ENCODE measurements around the gene PRMT3.
"Not testable (repeated sequence)": the region's sequence is repeated elsewhere in the genome, so short reads cannot be mapped to it uniquely, and the experiment has no call there.

Gene PRMT3

DNA sequence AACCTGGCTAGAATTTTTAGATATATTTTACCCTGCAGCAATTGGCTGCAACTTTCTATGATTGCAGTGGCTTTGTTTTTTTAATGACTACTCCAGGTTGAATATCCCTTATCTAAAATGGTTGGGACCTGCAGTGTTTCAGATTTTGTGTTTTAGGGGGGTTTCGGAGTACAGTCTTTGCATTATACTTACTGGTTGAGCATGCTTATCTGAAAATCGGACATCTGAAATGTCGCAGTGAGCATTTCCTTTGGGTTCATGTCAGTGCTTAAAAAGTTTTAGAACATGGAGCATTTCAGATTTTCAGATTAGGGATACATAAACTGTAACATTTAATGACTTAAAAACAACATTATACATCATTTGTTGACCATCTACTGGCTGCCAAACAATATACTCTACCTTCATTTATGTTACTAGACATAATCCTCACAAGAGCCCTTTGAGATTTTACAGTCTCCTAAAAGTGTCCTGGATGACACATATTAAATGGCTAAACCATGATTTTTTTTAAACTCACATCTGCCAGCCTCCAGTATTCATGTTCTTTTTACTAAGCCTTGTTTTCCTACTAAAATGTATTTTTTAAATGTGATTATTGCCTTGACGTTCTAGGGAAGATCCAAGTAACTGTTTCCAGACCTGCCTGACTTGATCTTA, 66.3 kb downstream of the PRMT3 start:
- in situ Hi-C loops (cut with MboI; ENCODE audit: low sequenced_read_pairs): no loop called here

DNA sequence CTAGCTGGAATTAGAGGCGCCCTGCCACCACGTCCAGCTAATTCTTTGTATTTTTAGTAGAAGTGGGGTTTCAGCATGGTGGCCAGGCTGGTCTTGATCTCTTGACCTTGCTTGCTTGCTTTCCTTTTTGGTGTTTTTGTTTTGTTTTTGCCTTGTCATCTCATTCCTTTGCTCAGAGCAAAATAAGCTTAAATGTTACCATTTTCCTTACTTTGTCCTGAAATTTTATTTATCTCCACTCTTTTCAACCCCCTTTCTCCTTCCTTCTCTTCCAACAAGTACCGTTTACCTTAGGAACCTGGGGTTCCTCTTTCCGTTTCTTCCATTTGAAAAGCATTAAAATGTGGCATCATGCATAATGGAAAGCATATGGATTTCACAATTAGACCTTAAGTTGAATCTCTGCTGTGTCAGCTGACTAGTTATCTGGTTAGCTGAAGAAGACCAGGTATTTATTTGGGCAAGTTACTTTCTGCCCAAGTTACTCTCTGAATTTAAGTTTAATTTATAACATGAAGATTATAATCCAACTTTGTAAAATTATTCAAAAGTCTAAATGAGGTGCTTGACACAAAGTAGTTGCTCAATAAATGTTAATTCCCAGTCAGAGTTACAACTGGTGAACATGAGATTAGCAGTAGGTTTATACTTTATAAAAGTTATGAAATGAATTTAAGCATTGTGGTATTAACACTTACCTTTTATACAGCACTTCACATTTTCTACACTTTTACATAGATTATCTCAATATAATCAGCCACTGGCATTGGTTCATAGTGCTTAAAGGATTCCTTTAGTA, 69.7 kb downstream of the PRMT3 start:
- in situ Hi-C loops (cut with MboI; ENCODE audit: low sequenced_read_pairs): no loop called here

DNA sequence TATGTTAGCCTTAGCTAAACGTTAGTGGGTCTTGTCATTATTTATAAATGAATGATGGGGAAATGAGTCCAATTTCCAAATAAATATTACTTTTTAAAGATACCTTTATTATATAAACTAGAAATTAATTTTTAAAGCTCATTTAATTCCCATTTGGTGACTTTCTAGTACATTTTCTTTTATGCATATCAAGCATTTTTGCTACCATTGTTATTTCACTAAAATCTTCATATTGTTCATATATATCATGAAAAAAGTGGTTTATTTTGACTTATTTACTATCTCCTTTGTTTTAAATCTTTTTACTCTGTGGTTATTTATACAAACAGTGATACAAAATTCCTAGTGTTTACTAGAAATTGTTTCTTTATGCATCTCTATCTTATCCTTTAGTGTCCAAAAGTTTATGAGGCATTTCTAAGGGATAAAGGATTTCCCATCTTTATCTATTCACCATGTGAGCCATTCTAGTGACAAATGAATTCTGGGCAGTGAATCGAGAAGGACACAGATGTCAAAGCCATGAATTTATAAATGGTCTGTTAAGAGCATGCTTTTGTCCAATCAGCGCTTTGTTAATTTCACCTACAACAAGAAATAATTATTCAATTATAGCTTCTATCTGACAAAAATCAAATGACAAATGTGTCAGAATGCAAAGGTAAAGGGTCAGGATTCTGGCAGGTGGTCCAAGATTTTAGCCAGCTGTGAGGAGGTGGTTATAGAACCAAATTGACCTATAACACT, 70.6 kb downstream of the PRMT3 start:
- in situ Hi-C loops (cut with MboI; ENCODE audit: low sequenced_read_pairs): no loop called here

DNA sequence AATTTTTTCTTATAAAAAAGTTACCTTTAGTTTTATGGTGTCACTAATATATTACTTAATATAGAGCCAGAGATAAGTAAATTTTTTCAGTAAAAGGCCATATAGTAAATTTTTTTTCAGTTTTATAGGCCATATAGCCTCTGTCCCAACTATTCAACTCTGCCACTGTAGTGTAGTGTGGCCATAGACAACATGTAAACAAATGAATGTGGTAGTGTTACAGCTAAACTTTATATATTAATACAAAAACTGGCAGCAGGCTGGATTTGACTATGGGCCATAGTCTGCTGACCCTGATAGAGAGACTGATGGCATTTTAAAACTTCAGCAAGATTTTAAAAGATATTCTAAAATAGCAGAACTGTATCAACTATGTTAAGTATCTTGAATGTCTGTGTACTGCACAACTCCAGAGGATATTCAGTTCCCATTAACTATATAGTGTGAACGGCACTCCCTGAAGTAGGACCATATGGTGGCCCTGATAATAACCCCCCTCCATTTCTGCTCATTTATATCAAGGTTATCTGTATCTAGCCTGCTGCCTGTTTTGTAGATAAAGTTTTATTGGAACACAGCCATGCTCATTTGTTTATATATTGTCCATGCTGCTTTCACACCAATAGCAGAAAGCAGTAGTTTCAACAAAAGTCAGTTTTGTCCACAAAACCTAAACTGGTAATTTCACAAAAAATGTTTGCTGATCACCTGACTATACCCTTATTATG, 71.6 kb downstream of the PRMT3 start:
- in situ Hi-C loops (cut with MboI; ENCODE audit: low sequenced_read_pairs): no loop called here

DNA sequence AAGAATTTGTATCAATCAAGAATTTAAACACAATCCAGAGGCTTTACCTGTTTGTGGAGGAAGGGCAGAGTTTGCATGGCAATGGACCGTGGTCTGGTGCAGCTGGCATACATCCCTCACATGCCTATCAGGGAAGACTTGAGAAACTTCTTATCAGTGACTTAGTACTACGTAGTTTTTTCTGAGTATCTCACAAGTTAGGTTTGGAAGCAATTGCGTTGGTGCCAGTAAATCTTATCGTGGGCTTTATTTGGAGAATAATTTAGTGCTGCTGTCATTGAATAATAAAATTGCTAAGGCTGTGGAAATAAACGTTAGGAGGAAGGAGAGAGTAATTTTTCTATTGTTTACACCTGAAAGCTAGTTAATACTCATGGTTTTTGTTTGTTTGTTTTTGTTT, 72.3 kb downstream of the PRMT3 start:
- in situ Hi-C loops (cut with MboI; ENCODE audit: low sequenced_read_pairs): no loop called here

DNA sequence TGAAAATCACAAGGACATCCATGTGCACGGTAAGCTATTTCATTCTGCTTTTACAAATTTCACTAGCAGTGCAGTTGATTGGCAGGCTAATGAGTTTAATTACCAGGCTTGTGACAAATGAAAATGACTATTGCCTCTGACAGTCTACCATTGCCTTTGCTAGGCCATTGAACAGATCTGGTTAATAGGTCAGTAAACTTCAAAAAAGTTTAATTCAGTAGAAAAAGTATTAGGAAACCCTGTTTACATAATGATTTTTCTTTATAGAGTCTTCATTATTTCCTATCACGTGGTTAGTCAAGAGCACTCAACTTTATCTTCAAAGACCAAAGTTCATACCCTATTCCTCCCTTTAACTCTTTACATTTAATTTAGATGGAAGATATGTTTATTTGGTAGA, 77.0 kb downstream of the PRMT3 start:
- in situ Hi-C loops (cut with MboI; ENCODE audit: low sequenced_read_pairs): no loop called here

DNA sequence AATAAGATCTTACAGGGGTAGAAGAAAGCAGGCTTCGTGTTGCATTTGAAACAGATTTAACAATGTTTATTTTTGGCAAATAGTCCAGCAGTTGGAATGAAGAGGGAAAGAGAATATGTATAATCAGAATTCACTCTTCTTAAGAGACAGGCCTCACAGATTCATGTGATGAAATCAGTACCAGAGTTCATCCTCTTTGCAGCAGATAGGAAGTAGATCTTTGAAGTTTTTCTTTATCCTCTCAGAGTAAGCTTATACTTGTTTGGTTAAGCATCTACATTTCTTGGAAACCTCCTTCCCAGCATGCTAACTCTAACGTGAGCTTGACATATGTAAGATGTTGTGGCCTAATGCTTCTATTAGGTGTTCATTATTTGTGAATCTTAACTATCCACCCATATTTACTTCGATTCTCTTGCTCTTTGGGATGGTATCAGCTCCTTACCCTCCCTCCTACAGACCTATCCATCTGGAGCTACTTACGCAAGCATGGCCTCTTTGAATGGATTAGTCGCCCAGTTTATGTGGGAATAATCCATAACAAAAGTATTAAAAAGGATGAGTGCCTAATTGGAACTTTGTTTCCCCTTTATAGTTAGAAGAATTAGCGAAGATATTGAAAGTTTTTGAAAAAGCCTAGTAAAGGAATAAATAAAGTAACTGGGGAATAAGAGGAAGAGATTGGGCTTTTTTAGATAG, 80.1 kb downstream of the PRMT3 start:
- in situ Hi-C loops (cut with MboI; ENCODE audit: low sequenced_read_pairs): no loop called here

DNA sequence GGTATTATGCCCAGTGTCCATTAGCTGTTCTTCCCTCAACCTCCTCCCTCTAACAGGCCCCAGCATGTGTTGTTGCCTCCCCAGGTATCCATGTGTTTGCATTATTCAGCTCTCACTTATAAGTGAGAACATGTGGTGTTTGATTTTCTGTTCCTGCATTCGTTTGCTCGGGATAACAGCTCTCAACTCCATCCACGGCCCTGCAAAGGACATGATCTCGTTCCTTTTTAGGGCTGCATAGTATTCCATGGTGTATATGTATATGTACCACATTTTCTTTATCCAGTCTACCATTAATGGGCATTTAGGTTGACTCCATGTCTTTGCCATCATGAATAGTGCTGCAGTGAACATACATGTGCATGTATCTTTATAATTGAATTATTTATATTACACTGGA, 82.8 kb downstream of the PRMT3 start:
- in situ Hi-C loops (cut with MboI; ENCODE audit: low sequenced_read_pairs): no loop called here

DNA sequence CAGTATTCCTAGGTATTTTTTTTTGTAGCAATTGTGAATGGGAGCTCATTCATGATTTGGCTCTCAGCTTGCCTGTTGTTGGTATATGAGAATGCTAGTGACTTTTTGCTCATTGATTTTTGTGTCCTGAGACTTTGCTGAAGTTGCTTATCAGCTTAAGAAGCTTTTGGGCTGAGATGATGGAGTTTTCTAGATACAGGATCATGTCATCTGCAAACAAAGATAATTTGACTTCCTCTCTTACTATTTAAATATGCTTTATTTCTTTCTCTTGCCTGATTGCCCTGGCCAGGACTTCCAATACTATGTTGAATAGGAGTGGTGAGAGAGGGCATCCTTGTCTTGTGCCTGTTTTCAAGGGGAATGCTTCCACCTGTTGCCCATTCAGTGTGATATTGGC, 84.4 kb downstream of the PRMT3 start:
- in situ Hi-C loops (cut with MboI; ENCODE audit: low sequenced_read_pairs): not testable (repeated sequence)

DNA sequence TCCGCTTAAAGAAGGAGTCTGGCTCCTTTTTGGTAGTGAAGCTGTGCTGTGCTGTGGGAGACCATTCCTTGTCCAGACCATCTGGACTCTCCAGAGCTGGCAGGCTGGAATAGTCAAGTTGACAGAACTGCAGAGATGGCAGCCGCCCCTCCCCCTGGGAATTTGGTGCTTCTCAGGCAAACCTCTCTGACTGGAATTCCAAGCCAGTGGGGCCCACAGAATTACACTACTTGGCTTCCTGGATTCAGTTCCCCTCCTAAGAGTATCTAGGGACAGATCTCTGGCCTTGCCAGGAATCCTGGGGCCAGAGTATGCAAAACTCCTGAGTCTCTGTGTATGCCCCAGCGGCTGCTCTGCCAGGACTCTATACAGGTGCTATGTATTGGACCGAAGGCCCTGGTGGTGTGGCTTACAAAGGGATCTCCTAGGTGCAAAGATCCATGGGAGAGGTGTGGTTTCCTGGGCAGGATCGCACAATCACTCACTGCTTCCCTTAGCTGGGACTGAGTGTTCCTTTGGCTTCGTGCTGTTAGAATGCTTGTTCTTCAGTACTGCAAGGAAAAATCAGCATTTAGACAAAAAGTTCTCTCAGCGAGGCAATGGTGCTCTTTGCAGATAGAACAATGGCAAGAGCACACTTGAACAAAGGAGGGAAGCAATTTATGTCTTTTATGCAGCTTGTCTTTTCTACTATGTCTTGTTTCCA, 86.8 kb downstream of the PRMT3 start:
- in situ Hi-C loops (cut with MboI; ENCODE audit: low sequenced_read_pairs): no loop called here

DNA sequence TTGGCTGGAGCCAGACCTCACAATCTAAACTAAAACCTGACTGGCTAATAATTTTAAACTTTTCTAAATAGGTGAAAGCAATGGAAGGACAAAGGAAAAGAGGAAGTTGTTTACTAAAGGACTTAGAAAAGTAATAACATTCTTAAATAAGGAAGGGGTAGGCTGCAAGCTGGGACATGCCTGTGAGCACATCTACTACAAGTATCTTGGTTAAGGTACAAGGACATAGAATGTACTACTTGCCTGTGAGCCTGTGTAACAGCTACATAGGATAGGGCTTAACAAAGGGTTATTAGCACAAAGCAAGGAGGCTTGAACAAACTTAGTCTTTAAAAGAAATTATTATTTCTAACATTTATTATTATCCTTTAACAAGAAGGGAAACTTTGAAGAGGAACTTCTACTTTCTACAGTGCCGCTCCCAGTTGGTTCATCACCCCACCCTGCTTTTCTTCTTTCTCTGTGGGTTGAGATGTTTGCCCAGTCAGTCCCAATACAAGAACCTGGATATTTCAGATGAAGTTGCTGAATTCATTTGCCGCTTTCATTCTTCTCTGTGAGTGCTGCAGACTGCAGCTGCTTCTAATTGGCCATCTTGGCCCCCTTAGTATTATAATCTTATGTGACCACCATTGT, 87.5 kb downstream of the PRMT3 start:
- in situ Hi-C loops (cut with MboI; ENCODE audit: low sequenced_read_pairs): no loop called here

DNA sequence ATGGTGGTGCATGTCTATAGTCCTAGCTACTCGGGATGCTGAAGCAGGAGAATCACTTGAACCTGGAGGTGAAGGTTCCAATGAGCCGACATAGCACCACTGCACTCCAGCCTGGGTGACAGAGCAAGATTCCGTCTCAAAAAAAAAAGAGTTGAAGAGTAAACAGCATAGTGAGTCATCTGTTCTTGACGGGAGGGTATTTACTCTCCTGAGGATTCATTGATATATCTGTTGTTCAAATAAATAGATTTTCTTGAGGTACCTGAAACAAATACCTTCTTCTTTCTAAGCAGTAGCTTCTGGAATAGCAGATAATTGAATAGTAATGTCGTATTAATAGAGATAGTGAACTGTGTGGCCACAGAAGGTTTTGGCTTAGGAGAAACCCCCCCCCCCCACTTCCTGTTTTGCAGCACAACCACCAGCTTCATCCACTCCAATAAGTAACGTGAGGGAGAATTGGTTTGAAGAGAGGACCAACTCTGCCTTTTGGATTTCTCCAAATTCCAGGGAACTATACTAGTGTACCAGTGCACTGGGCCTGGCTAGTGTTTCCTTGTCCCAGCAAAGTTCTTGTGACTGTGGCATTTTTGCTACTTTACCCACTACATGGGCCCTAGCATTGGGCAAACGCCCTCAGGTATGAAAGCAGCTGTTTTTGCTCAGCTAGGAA, 90.0 kb downstream of the PRMT3 start:
- in situ Hi-C loops (cut with MboI; ENCODE audit: low sequenced_read_pairs): no loop called here

DNA sequence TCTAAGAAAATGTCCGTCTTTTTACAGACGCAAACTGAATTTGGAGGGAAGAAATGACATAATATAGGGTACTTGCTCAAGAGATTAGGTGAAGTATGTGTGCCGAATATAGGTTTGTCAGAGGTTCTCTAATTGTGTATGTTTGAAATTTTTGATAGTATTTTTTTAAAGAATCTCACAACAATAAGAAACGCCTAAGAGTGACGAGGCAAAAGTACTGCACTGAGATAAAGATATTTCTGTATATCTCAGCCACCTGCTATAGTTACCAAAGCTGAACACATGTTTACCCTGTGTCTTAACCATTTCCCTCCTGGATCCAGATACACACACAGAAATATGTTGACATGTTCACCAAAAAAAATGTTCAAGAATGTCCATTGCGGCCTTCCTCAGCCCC, 92.0 kb downstream of the PRMT3 start:
- in situ Hi-C loops (cut with MboI; ENCODE audit: low sequenced_read_pairs): no loop called here

DNA sequence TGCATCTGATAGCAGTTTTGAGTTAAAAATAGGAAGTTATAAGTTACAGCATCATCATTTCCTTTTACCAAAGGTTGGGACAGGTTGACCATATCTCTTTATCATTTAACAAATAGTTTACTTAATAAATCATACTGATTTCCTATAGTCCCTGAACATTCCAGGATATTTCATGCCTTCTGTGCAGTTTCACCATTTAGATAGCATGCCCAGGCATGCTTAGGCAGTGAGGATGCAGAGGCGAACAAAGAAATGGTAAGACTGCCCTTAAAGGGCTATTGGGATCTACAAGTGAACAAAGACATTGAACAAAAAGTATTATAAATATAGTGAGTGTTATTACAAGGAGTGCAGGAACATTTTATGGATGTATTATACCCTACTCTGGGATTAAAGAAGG, 96.4 kb downstream of the PRMT3 start:
- in situ Hi-C loops (cut with MboI; ENCODE audit: low sequenced_read_pairs): no loop called here

DNA sequence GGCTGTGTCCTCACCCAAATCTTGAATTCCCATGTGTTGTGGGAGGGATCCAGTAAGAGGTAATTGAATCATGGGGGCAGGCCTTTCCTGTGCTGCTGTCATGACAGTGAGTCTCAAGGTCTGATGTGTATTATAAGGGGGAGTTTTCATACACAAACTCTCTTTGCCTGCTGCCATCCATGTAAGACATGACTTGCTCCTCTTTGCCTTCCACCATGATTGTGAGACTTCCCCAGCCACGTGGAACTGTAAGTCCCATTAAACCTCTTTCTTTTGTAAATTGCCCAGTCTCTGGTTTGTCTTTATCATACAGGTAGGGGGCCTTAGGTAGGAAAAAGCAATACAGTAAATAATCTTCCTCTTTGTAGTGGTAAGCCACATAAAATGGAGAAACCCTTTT, 96.9 kb downstream of the PRMT3 start:
- in situ Hi-C loops (cut with MboI; ENCODE audit: low sequenced_read_pairs): not testable (repeated sequence)

DNA sequence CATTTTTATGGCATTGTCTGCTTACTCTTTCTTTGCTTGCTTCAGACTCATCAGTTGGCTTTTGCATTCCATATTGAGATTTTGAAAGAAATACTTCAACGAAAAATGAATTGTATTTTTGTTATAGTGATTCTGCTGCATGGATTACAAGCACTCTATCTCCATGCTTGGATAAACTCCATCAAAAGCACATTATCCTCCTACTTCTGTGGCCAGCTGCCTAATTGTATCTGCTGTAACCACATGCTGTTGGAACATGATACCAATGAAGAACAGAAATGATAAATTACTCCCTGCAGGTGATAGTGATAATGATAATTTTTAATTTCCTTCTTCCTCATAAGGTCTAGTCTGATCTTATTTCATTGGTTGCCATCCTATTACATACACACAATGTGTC, 100.8 kb downstream of the PRMT3 start:
- in situ Hi-C loops (cut with MboI; ENCODE audit: low sequenced_read_pairs): no loop called here

DNA sequence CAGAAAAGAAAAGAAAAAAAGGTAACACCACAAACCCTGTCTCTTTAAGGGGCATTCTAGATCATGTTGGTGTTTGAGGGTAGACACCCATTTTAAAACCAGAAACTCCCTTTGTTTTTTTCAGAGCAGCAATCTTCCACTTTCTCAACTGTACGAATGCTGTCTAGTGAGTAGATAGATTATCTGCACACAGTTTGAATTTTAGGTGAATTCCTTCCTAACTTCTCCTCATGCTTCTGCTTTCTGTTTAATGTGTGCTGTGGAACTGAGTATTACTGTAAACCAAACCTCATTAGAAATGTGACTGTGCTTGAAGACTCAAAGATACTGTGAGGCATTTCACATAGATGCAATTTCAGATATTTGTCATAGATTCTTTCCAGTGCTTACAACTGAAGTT, 102.4 kb downstream of the PRMT3 start:
- in situ Hi-C loops (cut with MboI; ENCODE audit: low sequenced_read_pairs): no loop called here

DNA sequence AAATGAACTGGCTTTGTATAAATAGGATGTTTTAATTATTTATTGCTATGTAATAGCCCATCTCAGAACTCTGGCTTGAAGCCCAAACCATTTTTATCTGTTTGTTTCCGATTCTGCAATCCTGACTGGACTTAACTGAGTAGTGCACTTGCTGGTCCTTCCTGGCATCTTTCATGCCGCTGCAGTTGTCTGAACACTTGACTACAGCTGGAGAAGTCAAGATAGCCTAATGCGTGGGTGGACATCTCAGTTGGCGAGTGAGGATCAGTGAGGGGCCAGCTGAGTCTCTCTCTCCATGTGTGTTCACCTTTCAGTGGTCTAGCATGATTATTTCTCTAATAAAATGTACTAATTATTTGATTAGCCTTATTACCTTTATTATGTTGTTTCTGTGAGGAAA, 105.8 kb downstream of the PRMT3 start:
- in situ Hi-C loops (cut with MboI; ENCODE audit: low sequenced_read_pairs): no loop called here

Data from hTERT RPE-1 (cell line).